ENCODE measurements around the gene TMEM184B.
A peak's percentile ranks its signal among the peaks of the same experiment; 100 is the strongest.

GRCh38 chr22:38272373-38273134 is at the start of gene TMEM184B:
- peak; percentile 94 to 96 for TF ChIP-seq POLR2A (IDR thresholded peaks at IDR 0.05)
- TF ChIP-seq CTCF (IDR thresholded peaks at IDR 0.05) = no peak
- no peak for TF ChIP-seq POLR2AphosphoS5 (IDR thresholded peaks at IDR 0.05)

Measured in gastroesophageal sphincter (tissue), 3 donors.